HepG2 (cell line): ENCODE measurements around the gene RPS28. TPM values are rescaled to one million over a fixed set of nuclear protein-coding genes. Genes with fewer than 3 reads are reported as not detected.

Experiments used
- CEBPZ ChIP-seq: IDR thresholded peaks from 2 replicates; pipeline ENCODE4 v1.6.1; 2012; ENCODE audit warnings: low read length, improper control_type of control experiment
- HNF1A ChIP-seq, 2 experiments: sonication (generic) in 1 of 2; formaldehyde crosslinking in 1 of 2; IDR thresholded peaks; 2 replicates each; pipeline versions ENCODE4 v1.4.0 to v1.6.1; 2016 to 2020; ENCODE audit warnings: borderline replicate concordance in 1 of 2, low read depth in 1 of 2, mild to moderate bottlenecking in 1 of 2, missing genetic modification reagents in 1 of 2
- ISX ChIP-seq: sonication (generic); formaldehyde crosslinking; conservative IDR thresholded peaks from 2 replicates; pipeline ENCODE4 v1.5.0; 2020; ENCODE audit warnings: missing genetic modification reagents
- NAIF1 ChIP-seq: sonication (generic); formaldehyde crosslinking; IDR thresholded peaks from 2 replicates; pipeline ENCODE4 v1.5.0; 2020; ENCODE audit warnings: mild to moderate bottlenecking, missing genetic modification reagents, borderline replicate concordance
- PCBP1 ChIP-seq: fragments of 200-400 bp; formaldehyde crosslinking; IDR thresholded peaks from 2 replicates; pipeline ENCODE4 v1.6.1; 2017; ENCODE audit warnings: mild to moderate bottlenecking, low read depth, low read length, borderline replicate concordance
- POGZ ChIP-seq: sonication (generic); formaldehyde crosslinking; IDR thresholded peaks from 2 replicates; pipeline ENCODE4 v1.4.0; 2020; ENCODE audit warnings: mild to moderate bottlenecking, missing genetic modification reagents
- REXO4 ChIP-seq: sonication (generic); formaldehyde crosslinking; IDR thresholded peaks from 2 replicates; pipeline ENCODE4 v1.8.0; 2022; ENCODE audit warnings: missing genetic modification reagents, mild to moderate bottlenecking, borderline replicate concordance
- RFX5 ChIP-seq: IDR thresholded peaks from 2 replicates; pipeline ENCODE4 v1.6.1; 2011; ENCODE audit warnings: low read depth, low read length, improper control_type of control experiment
- XRCC5 ChIP-seq: fragments of 200-400 bp; formaldehyde crosslinking; optimal IDR thresholded peaks from 2 replicates; pipeline ENCODE3; 2017; ENCODE audit warnings: mild to moderate bottlenecking, low read length
- ZBTB46 ChIP-seq: sonication (generic); formaldehyde crosslinking; IDR thresholded peaks from 2 replicates; pipeline ENCODE4 v1.4.0; 2020; ENCODE audit warnings: mild to moderate bottlenecking, missing genetic modification reagents, borderline replicate concordance
- ZBTB49 ChIP-seq: sonication (generic); formaldehyde crosslinking; IDR thresholded peaks from 2 replicates; pipeline ENCODE4 v1.4.0; 2020; ENCODE audit warnings: missing genetic modification reagents, borderline replicate concordance
- ZNF251 ChIP-seq: sonication (generic); formaldehyde crosslinking; IDR thresholded peaks from 2 replicates; pipeline ENCODE4 v1.9.0; 2021; ENCODE audit warnings: mild to moderate bottlenecking, missing genetic modification reagents
- ZNF282 ChIP-seq: fragments of 450-650 bp; IDR thresholded peaks from 2 replicates; pipeline ENCODE4 v1.6.1; 2018; ENCODE audit not compliant: partially characterized antibody
- ZNF615 ChIP-seq: sonication (generic); formaldehyde crosslinking; IDR thresholded peaks from 2 replicates; pipeline ENCODE4 v1.5.0; 2020; ENCODE audit warnings: mild to moderate bottlenecking, missing genetic modification reagents, borderline replicate concordance
- ZSCAN22 ChIP-seq: sonication (generic); formaldehyde crosslinking; IDR thresholded peaks from 2 replicates; pipeline ENCODE4 v1.4.0; 2020; ENCODE audit warnings: mild to moderate bottlenecking, missing genetic modification reagents
- polyA plus RNA-seq, 8 experiments: library from polyadenylated mRNA; depleted of rRNA in 3 of 8; stranded (reverse) in 7 of 8; unstranded in 1 of 8; fragments of >200 nt; fragmentation: Illumina TruSeq in 4 of 8; extraction: Trizol in 4 of 8; gene quantifications; 2 replicates each; pipeline versions ENCODE4 v1.2.1 to v1.2.3, GENCODE V29; 2011 to 2016; ENCODE audit warnings: low read depth in 4 of 8, missing spikeins in 1 of 8, mixed read lengths in 1 of 8; ENCODE audit not compliant: insufficient read depth in 1 of 8
- total RNA-seq, 5 experiments: library from RNA; depleted of rRNA; stranded (reverse); fragments of >200 nt; fragmentation: Illumina TruSeq; extraction: Trizol; gene quantifications; 2 replicates each; pipeline ENCODE4 v1.2.3, GENCODE V29; 2016; ENCODE audit warnings: low read depth in 1 of 5

The RPS28 gene
- total and polyA plus RNA-seq, 2 of the 13 experiments (the other 11 are each of a cell fraction or from before 2014, with no cell fraction given), result 281 to 545 TPM

- no peak for TF ChIP-seq ZBTB46 (CRISPR knock-in tag)
- no peak for TF ChIP-seq HNF1A (IDR thresholded peaks at IDR 0.05; ENCODE audit: low read depth)
- peak; percentile 76; the same call in 1 of the 2 replicates for TF ChIP-seq HNF1A (CRISPR knock-in tag; IDR thresholded peaks at IDR 0.05; ENCODE audit: borderline replicate concordance)
- no peak for TF ChIP-seq RFX5
- no peak; the same call in 1 of the 2 replicates for TF ChIP-seq NAIF1 (CRISPR knock-in tag)
- TF ChIP-seq ZSCAN22 (CRISPR knock-in tag), result peak; percentile 73; the same call in 1 of the 2 replicates
- TF ChIP-seq PCBP1, result 0 out of 2 replicates have a peak, but pooled peaks have one; percentile 36
- TF ChIP-seq ZBTB49, result no peak
- no peak for TF ChIP-seq CEBPZ
- peak; percentile 23; the same call in 1 of the 2 replicates for TF ChIP-seq POGZ (CRISPR knock-in tag)
- TF ChIP-seq ZNF615 (CRISPR knock-in tag), result no peak; the same call in 1 of the 2 replicates
- peak; percentile 88 for TF ChIP-seq REXO4 (CRISPR knock-in tag)
- peak; percentile 78 for TF ChIP-seq ISX (CRISPR knock-in tag)
- TF ChIP-seq ZNF251 (CRISPR knock-in tag), result 0 out of 2 replicates have a peak, but pooled peaks have one; percentile 83
- TF ChIP-seq XRCC5, result peak; percentile 58
- no peak for TF ChIP-seq ZNF282
Measured at GRCh38 chr19:8307965-8308866, 13.1 kb upstream of the RPS28 start, which contains the start of gene CD320 (continued).
